ENCODE results near the gene HTT. TPM values are rescaled to one million over a fixed set of nuclear protein-coding genes. Genes with fewer than 3 reads are reported as not detected.

HTT gene
- total RNA-seq (2021; fragmentation: NEBNext Ultra II Directional; extraction: Animal tissue kit (Norgen Biotek cat#: 25700)), result 65.4 and 71.0 TPM in 2 replicates
- polyA plus RNA-seq (2011; rRNA removed), result 24.0 and 26.2 TPM in 2 replicates
- 19.7 TPM for polyA plus RNA-seq (2011; cell fraction: cytosol; rRNA removed)
- 96.5 TPM for polyA plus RNA-seq (2011; cell fraction: nucleus; rRNA removed)
- polyA plus RNA-seq (2012, experiment 1 of 2), result 25.7 to 46.9 TPM (median 34.6 TPM) in 4 replicates
- 8.1 TPM for polyA plus RNA-seq (2012, experiment 2 of 2)
- 28.3 TPM for polyA plus RNA-seq (2013, experiment 1 of 2)
- 23.4 TPM for polyA plus RNA-seq (2013, experiment 2 of 2)
- polyA minus RNA-seq (2011; rRNA and poly(A)+ RNA removed), result 187 and 269 TPM in 2 replicates
- 98.7 TPM for polyA minus RNA-seq (2011; cell fraction: cytosol; rRNA and poly(A)+ RNA removed)
- polyA minus RNA-seq (2011; cell fraction: nucleus; rRNA and poly(A)+ RNA removed), result 173 TPM
- long read RNA-seq, experiment 1, full-length matches to known transcripts, result 1 of 43 reads
- long read RNA-seq, experiment 1, partial matches to known transcripts, result 27 of 43 reads
- long read RNA-seq, experiment 1, other reads (novel, unspliced or antisense), result 15 of 43 reads
- long read RNA-seq, experiment 2, partial matches to known transcripts, result 1 of 2 reads
- long read RNA-seq, experiment 2, other reads (novel, unspliced or antisense), result 1 of 2 reads

DNA sequence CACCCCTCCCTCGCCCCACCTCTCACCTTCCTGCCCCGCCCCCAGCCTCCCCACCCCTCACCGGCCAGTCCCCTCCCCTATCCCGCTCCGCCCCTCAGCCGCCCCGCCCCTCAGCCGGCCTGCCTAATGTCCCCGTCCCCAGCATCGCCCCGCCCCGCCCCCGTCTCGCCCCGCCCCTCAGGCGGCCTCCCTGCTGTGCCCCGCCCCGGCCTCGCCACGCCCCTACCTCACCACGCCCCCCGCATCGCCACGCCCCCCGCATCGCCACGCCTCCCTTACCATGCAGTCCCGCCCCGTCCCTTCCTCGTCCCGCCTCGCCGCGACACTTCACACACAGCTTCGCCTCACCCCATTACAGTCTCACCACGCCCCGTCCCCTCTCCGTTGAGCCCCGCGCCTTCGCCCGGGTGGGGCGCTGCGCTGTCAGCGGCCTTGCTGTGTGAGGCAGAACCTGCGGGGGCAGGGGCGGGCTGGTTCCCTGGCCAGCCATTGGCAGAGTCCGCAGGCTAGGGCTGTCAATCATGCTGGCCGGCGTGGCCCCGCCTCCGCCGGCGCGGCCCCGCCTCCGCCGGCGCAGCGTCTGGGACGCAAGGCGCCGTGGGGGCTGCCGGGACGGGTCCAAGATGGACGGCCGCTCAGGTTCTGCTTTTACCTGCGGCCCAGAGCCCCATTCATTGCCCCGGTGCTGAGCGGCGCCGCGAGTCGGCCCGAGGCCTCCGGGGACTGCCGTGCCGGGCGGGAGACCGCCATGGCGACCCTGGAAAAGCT lies at the start of gene HTT, which contains the start of gene HTT-AS:
Gene HTT (plus strand): TSS at position 604 of the 768 bp plus-strand sequence. CDS start 145 bp downstream, at position 749.
Gene HTT-AS (minus strand): TSS at position 461 of the 768 bp plus-strand sequence.
- CTCF ChIA-PET (ENCODE audit: partially characterized antibody), result interaction anchor here (1.0 to 2.0 kb wide), 2 partner anchors 27 to 93 kb away, joined by 3 to 5 read pairs; no protein-coding TSS in a partner anchor
- POLR2A ChIA-PET (ENCODE audit: partially characterized antibody), result interaction anchor here (0.6 to 1.7 kb wide), 6 partner anchors 9 to 458 kb away, joined by 3 to 4 read pairs (median 4); no protein-coding TSS in a partner anchor
- TF ChIP-seq, protein P1, sequence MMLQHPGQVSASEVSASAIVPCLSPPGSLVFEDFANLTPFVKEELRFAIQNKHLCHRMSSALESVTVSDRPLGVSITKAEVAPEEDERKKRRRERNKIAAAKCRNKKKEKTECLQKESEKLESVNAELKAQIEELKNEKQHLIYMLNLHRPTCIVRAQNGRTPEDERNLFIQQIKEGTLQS (IDR thresholded peaks at IDR 0.05; ENCODE audit: insufficient read depth, low read depth, low read length), result no peak
- TF ChIP-seq YY1 (IDR thresholded peaks at IDR 0.05; ENCODE audit: low read depth, low read length) (peak; percentile 92), SP4 (IDR thresholded peaks at IDR 0.05; ENCODE audit: low read length) (peak; percentile 95), EP300 (IDR thresholded peaks at IDR 0.05; ENCODE audit: borderline replicate concordance in 1 of 2, low read depth in 2 of 2, low read length in 2 of 2) (no peak), RFX5 (IDR thresholded peaks at IDR 0.05; ENCODE audit: borderline replicate concordance, low read depth, low read length) (no peak), SUZ12 (IDR thresholded peaks at IDR 0.05; ENCODE audit: low read length) (no peak)
- TF ChIP-seq, protein P2, sequence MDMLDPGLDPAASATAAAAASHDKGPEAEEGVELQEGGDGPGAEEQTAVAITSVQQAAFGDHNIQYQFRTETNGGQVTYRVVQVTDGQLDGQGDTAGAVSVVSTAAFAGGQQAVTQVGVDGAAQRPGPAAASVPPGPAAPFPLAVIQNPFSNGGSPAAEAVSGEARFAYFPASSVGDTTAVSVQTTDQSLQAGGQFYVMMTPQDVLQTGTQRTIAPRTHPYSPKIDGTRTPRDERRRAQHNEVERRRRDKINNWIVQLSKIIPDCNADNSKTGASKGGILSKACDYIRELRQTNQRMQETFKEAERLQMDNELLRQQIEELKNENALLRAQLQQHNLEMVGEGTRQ (IDR thresholded peaks at IDR 0.05; ENCODE audit: low read length), result no peak

More for the DNA sequence above, at the start of gene HTT, which contains the start of gene HTT-AS:
- Histone ChIP-seq H3K23me2 (ENCODE audit: low read depth, low read length) (peaks cover 9% of the 10 kb centered on the region), H3K56ac (replicated peaks; ENCODE audit: insufficient read length, low read depth, low read length) (peak within 1 kb of the TSS; percentile 77), H2AFZ (ENCODE audit: low read length) (peak within 1 kb of the TSS; percentile 93; the same call in 1 of the 2 replicates), H2BK12ac (ENCODE audit: low read depth, low read length) (no peak within 1 kb of the TSS), H2BK120ac (replicated peaks; ENCODE audit: low read depth, low read length) (no peak within 1 kb of the TSS), H4K91ac (replicated peaks; ENCODE audit: insufficient read length, low read length) (no peak within 1 kb of the TSS), H3K36me3 (ENCODE audit: control insufficient read depth in 2 of 4, insufficient read depth in 4 of 4, low read length in 3 of 4) (no peaks in the 10 kb centered on the region), H4K20me1 (replicated peaks in 1 of 2; ENCODE audit: control insufficient read depth in 1 of 2, insufficient read depth in 2 of 2, low read length in 2 of 2) (peaks cover 10 to 11% of the 10 kb centered on the region in 2 experiments), H3K14ac (ENCODE audit: insufficient read length) (no peak within 1 kb of the TSS), H3K79me2 (ENCODE audit: control insufficient read depth in 1 of 2, insufficient read depth in 2 of 2, low read length in 2 of 2) (peaks cover 19 to 37% of the 10 kb centered on the region in 2 experiments), H3K18ac (ENCODE audit: extremely low read depth, low read length) (peak within 1 kb of the TSS; percentile 78), H3K4ac (replicated peaks; ENCODE audit: insufficient read length, low read depth, low read length) (peak within 1 kb of the TSS; percentile 78), H3K4me3 (ENCODE audit: extremely low read depth in 1 of 4, insufficient read depth in 2 of 4, low read depth in 3 of 4, low read length in 4 of 4) (peak within 1 kb of the TSS; percentile 83 to 91 (median 86)), H3K9ac (replicated peaks in 1 of 4; ENCODE audit: extremely low read depth in 1 of 4, low read depth in 3 of 4, low read length in 3 of 4) (peak within 1 kb of the TSS; percentile 82 to 89 (median 84)), H2BK20ac (ENCODE audit: low read length) (no peak within 1 kb of the TSS), H3K4me1 (replicated peaks in 1 of 4; ENCODE audit: control insufficient read depth in 3 of 4, insufficient read depth in 4 of 4, low read length in 3 of 4) (peaks cover 2 to 5% (median 3%) of the 10 kb centered on the region in 4 experiments; a peak in 6 of 7 replicates), H3K27ac (ENCODE audit: low read depth, low read length) (peak within 1 kb of the TSS; percentile 65; the same call in 1 of the 2 replicates), H3K9me3 (ENCODE audit: insufficient read depth in 2 of 2, low read depth in 1 of 2, low read length in 1 of 2) (no peaks in the 10 kb centered on the region), H3K23ac (ENCODE audit: insufficient read length) (no peak within 1 kb of the TSS), H3K27me3 (replicated peaks in 1 of 4; ENCODE audit: control insufficient read depth in 3 of 4, extremely low read depth in 1 of 4, insufficient read depth in 3 of 4, low read length in 3 of 4) (no peaks in the 10 kb centered on the region), H2BK5ac (ENCODE audit: low read depth, low read length) (peak within 1 kb of the TSS; percentile 71), H4K8ac (ENCODE audit: extremely low read depth, insufficient read depth, low read length) (peak within 1 kb of the TSS; percentile 99), H4K5ac (ENCODE audit: insufficient read length, low read depth, low read length) (peak within 1 kb of the TSS; percentile 84), H3K4me2 (ENCODE audit: insufficient read depth in 1 of 2, low read depth in 2 of 2, low read length in 2 of 2) (peak within 1 kb of the TSS; percentile 91 to 93), H2BK15ac (ENCODE audit: low read length) (no peak within 1 kb of the TSS), H3K79me1 (ENCODE audit: low read depth, low read length) (peaks cover 11% of the 10 kb centered on the region), H2AK5ac (ENCODE audit: low read depth, low read length) (no peak within 1 kb of the TSS)
- WGBS, 2 experiments (ENCODE audit: extremely low coverage in 1 of 2, insufficient coverage in 1 of 2, insufficient read length in 1 of 2, insufficient replicate concordance in 2 of 2, low coverage in 1 of 2, low lambda C conversion rate in 2 of 2, missing lambda C conversion rate in 1 of 2), result 1% methylated on average over 42 of the region's 81 CpGs; no CpG with 5 or more reads in 1 of the 2 experiments
- DNase-seq (ENCODE audit: low read depth in 1 of 2, low spot score in 2 of 2) (peak; percentile 84 to 96), FAIRE-seq (no peak)
